Left lung (tissue), 14 donors: Measurements from ENCODE around the gene NENF. TPM values are rescaled to one million over a fixed set of nuclear protein-coding genes. Genes with fewer than 3 reads are reported as not detected.
"Not testable (repeated sequence)": the region's sequence is repeated elsewhere in the genome, so short reads cannot be mapped to it uniquely, and the experiment has no call there.

Experiments used
- ATAC-seq: fragments of 200-7000 bp; cut with Tn5 transposase; one replicate; pipeline ENCODE4 v1.9.1; 2020; ENCODE audit warnings: moderate library complexity
- DNase-seq, 4 donors: peaks; one replicate each; pipeline ENCODE4 v3.0.0-alpha.2; 2013 to 2020
- H3K27ac ChIP-seq, 2 donors: fragments of 200-600 bp; sonication (generic) in 1 of 2; one replicate each; pipeline versions ENCODE4 v1.5.0 to v1.8.0; 2020 to 2021
- H3K27me3 ChIP-seq, 2 donors: fragments of 200-600 bp; sonication (generic) in 1 of 2; one replicate each; pipeline versions ENCODE4 v1.5.0 to v1.8.0; 2020 to 2021
- H3K36me3 ChIP-seq, 2 donors: fragments of 200-600 bp; sonication (generic) in 1 of 2; one replicate each; pipeline versions ENCODE4 v1.5.0 to v1.8.0; 2020 to 2021
- H3K4me1 ChIP-seq, 2 donors: fragments of 200-600 bp; one replicate each; pipeline ENCODE4 v1.8.0; 2021
- H3K4me3 ChIP-seq, 2 donors: fragments of 200-600 bp; sonication (generic) in 1 of 2; one replicate each; pipeline versions ENCODE4 v1.5.0 to v1.8.0; 2020 to 2021; ENCODE audit warnings: mild to moderate bottlenecking in 1 of 2
- H3K9me3 ChIP-seq, 2 donors: fragments of 200-600 bp; sonication (generic) in 1 of 2; one replicate each; pipeline versions ENCODE4 v1.5.0 to v1.8.0; 2020 to 2021
- CTCF ChIP-seq, 2 donors: fragments of 200-600 bp; sonication (generic) in 1 of 2; IDR thresholded peaks; one replicate each; pipeline versions ENCODE4 v1.5.0 to v1.8.0; 2021; ENCODE audit warnings: antibody characterized with exemption in 2 of 2
- intact Hi-C, 2 donors: fragments of 100-400 bp; cut with DNase I; formaldehyde crosslinking; loops; one replicate each; pipeline versions ENCODE4 v1.11.2 to v1.14.2; 2022
- long read RNA-seq, 12 donors: library from polyadenylated mRNA in 2 of 12; unstranded in 2 of 12; transcript quantifications; one replicate each; pipeline ENCODE4 v2.0.0 and lab custom pipeline, GENCODE V29; 2019 to 2026
- polyA plus RNA-seq, 6 donors: library from polyadenylated mRNA; unstranded; fragments of 120-200 nt; gene quantifications; one replicate each; pipeline ENCODE4 v1.2.1, GENCODE V29; 2013; ENCODE audit not compliant: insufficient read length in 6 of 6
- total RNA-seq, 2 donors: library from RNA; stranded (reverse); fragmentation: NEBNext Ultra II Directional; extraction: Animal tissue kit (Norgen Biotek cat#: 25700); gene quantifications; one replicate each; pipeline ENCODE4 v1.2.1, GENCODE V29; 2021
- donor health status: DM: no; HTN: yes; CAD: no.
- donor health status: DM: no; HTN: no; CAD: no.

NENF gene
- total RNA-seq: 10 to 100 TPM; 45.2 to 47.4 TPM
- 10 to 100 TPM; 43.2 to 54.4 (median 48.2) TPM for polyA plus RNA-seq
- long read RNA-seq, donor 1, transcript NENF-204 (3 exons, 845 nt): minor isoform, 30 of 105 reads
- long read RNA-seq, donor 1, transcript NENF-201 (4 exons, 949 nt): major isoform, 75 of 105 reads
- long read RNA-seq, donor 1, partial matches to known transcripts: 0 of 105 reads
- long read RNA-seq, donor 1, other reads (novel, unspliced or antisense): 0 of 105 reads
- long read RNA-seq, donor 2, transcript NENF-204 (3 exons, 845 nt): minor isoform, 15 of 82 reads
- long read RNA-seq, donor 2, transcript NENF-201 (4 exons, 949 nt): major isoform, 56 of 82 reads
- long read RNA-seq, donor 2, partial matches to known transcripts: 5 of 82 reads
- long read RNA-seq, donor 2, other reads (novel, unspliced or antisense): 5 of 82 reads
- long read RNA-seq, donor 3, transcript NENF-204 (3 exons, 845 nt): minor isoform, 19 of 91 reads
- long read RNA-seq, donor 3, transcript NENF-201 (4 exons, 949 nt): major isoform, 70 of 91 reads
- long read RNA-seq, donor 3, partial matches to known transcripts: 0 of 91 reads
- long read RNA-seq, donor 3, other reads (novel, unspliced or antisense): 0 of 91 reads
- long read RNA-seq, donor 4, transcript NENF-201 (4 exons, 949 nt): major isoform, 25 of 28 reads
- long read RNA-seq, donor 4, partial matches to known transcripts: 2 of 28 reads
- long read RNA-seq, donor 4, other reads (novel, unspliced or antisense): 0 of 28 reads
- long read RNA-seq, donor 5, transcript NENF-201 (4 exons, 949 nt): major isoform, 66 of 75 reads
- long read RNA-seq, donor 5, transcript NENF-204 (3 exons, 845 nt): minor isoform, 8 of 75 reads
- long read RNA-seq, donor 5, partial matches to known transcripts: 0 of 75 reads
- long read RNA-seq, donor 5, other reads (novel, unspliced or antisense): 0 of 75 reads
- long read RNA-seq, donor 6, transcript NENF-201 (4 exons, 949 nt): major isoform, 83 of 118 reads
- long read RNA-seq, donor 6, transcript NENF-204 (3 exons, 845 nt): minor isoform, 27 of 118 reads
- long read RNA-seq, donor 6, partial matches to known transcripts: 5 of 118 reads
- long read RNA-seq, donor 6, other reads (novel, unspliced or antisense): 0 of 118 reads
- long read RNA-seq, donor 7, transcript NENF-201 (4 exons, 949 nt): major isoform, 48 of 60 reads
- long read RNA-seq, donor 7, transcript NENF-204 (3 exons, 845 nt): minor isoform, 12 of 60 reads
- long read RNA-seq, donor 7, partial matches to known transcripts: 0 of 60 reads
- long read RNA-seq, donor 7, other reads (novel, unspliced or antisense): 0 of 60 reads
- long read RNA-seq, donor 8, transcript NENF-201 (4 exons, 949 nt): major isoform, 51 of 63 reads
- long read RNA-seq, donor 8, transcript NENF-204 (3 exons, 845 nt): minor isoform, 11 of 63 reads
- long read RNA-seq, donor 8, partial matches to known transcripts: 0 of 63 reads
- long read RNA-seq, donor 8, other reads (novel, unspliced or antisense): 0 of 63 reads
- long read RNA-seq, donor 9: 0 reads
- long read RNA-seq, donor 10, transcript NENF-204 (3 exons, 845 nt): minor isoform, 13 of 132 reads
- long read RNA-seq, donor 10, transcript NENF-201 (4 exons, 949 nt): major isoform, 114 of 132 reads
- long read RNA-seq, donor 10, partial matches to known transcripts: 2 of 132 reads
- long read RNA-seq, donor 10, other reads (novel, unspliced or antisense): 3 of 132 reads
- long read RNA-seq, donor 11, transcript NENF-201 (4 exons, 949 nt): major isoform, 86 of 113 reads
- long read RNA-seq, donor 11, transcript NENF-204 (3 exons, 845 nt): minor isoform, 27 of 113 reads
- long read RNA-seq, donor 11, partial matches to known transcripts: 0 of 113 reads
- long read RNA-seq, donor 11, other reads (novel, unspliced or antisense): 0 of 113 reads
- long read RNA-seq, donor 12, transcript NENF-201 (4 exons, 949 nt): major isoform, 44 of 55 reads
- long read RNA-seq, donor 12, transcript NENF-204 (3 exons, 845 nt): minor isoform, 11 of 55 reads
- long read RNA-seq, donor 12, partial matches to known transcripts: 0 of 55 reads
- long read RNA-seq, donor 12, other reads (novel, unspliced or antisense): 0 of 55 reads

DNA sequence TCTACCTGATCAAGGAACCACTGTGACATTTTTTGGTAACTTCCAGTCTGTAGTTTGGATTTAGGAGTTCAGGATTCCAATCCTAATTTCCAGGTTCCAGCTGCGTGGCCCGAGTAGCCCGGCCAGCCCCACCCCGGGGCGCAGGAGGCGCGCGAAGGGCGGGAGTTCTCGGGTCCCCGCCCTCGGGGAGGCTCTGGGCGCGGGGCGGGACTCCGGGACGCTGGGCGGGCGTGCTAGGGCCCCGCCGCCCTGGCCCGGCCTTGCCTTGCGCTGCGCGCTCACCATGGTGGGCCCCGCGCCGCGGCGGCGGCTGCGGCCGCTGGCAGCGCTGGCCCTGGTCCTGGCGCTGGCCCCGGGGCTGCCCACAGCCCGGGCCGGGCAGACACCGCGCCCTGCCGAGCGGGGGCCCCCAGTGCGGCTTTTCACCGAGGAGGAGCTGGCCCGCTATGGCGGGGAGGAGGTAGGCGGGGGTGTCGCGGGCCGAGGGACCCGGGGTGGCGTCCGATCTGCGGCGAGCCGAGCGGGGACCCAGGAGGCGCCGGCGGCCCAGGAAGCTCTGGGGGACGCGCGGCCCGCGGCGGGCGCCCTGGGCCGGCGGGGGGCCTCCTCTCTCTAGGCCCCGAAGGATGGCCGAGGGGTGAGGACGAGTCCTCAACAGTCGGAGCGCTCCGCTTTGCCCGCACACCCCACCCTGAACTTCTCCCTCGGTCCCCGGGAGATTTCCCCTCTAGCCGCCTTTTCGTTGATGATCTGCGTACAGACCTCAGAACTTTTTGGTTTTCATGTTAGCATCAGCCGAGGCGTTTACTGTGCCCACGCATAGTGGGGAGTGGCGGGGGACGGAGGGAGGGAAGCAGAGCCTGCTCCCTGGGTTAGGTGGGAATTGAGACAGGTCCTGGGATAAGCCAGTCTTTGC lies at the start of gene NENF:
TSS of gene NENF (plus strand) at position 260 of the 916 bp plus-strand sequence. CDS start at position 284, 24 bp downstream.
- Histone ChIP-seq H3K27ac (peak within 1 kb of the TSS; percentile 68 to 69), H3K4me3 (peak within 1 kb of the TSS; percentile 67 to 93), H3K9me3 (no peaks in the 10 kb centered on the region), H3K36me3 (no peaks in the 10 kb centered on the region), H3K27me3 (no peaks in the 10 kb centered on the region), H3K4me1 (peaks cover 0 to 15% of the 10 kb centered on the region in 2 donors)
- peak; percentile 100 for ATAC-seq
- intact Hi-C loops: no loop called here
- DNase-seq: peak; percentile 70 to 96 (median 86)
- TF ChIP-seq CTCF (IDR thresholded peaks at IDR 0.05): no peak

DNA sequence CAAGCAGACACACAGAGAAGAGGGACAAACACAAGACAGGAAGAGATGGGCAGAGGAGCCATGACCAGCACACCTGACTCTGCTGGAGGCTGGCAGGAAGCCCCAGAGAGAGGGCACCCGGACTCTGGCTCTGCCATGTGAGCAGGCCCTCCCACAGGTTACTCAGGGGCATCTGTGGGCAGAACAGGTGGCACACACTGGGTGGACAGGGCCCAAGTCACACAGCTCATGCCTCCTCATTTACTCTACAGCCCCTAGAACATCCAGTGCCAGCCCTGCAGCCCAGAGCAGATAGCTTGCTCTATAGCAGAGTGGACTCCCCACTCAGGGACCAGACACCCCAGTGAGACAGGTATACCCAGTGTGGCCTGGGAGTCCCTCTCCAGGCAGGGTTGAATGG lies 46.7 kb upstream of the NENF start:
- peaks cover 0 to 3% of the 10 kb centered on the region in 2 donors for H3K9me3 ChIP-seq
- no peak overlapping the region for H3K4me3 ChIP-seq
- intact Hi-C loops: no loop called here
- H3K36me3 ChIP-seq: peaks cover 0 to 48% of the 10 kb centered on the region in 2 donors
- DNase-seq: peak in 1 of 4 donors; percentile 20
- TF ChIP-seq CTCF (IDR thresholded peaks at IDR 0.05): no peak
- no peaks in the 10 kb centered on the region for H3K27me3 ChIP-seq
- H3K27ac ChIP-seq: no peak overlapping the region
- no peaks in the 10 kb centered on the region for H3K4me1 ChIP-seq
- no peak for ATAC-seq

GRCh38 chr1:212388985-212389716 lies 43.6 kb upstream of the NENF start:
- ATAC-seq (no peak), DNase-seq (no peak)
- no peaks in the 10 kb centered on the region for H3K27me3 ChIP-seq
- no peaks in the 10 kb centered on the region for H3K4me1 ChIP-seq
- intact Hi-C loops: no loop called here
- peaks cover 0 to 30% of the 10 kb centered on the region in 2 donors for H3K36me3 ChIP-seq
- TF ChIP-seq CTCF (IDR thresholded peaks at IDR 0.05): no peak
- H3K27ac ChIP-seq: no peak overlapping the region
- peaks cover 0 to 3% of the 10 kb centered on the region in 2 donors for H3K9me3 ChIP-seq
- H3K4me3 ChIP-seq: no peak overlapping the region

DNA sequence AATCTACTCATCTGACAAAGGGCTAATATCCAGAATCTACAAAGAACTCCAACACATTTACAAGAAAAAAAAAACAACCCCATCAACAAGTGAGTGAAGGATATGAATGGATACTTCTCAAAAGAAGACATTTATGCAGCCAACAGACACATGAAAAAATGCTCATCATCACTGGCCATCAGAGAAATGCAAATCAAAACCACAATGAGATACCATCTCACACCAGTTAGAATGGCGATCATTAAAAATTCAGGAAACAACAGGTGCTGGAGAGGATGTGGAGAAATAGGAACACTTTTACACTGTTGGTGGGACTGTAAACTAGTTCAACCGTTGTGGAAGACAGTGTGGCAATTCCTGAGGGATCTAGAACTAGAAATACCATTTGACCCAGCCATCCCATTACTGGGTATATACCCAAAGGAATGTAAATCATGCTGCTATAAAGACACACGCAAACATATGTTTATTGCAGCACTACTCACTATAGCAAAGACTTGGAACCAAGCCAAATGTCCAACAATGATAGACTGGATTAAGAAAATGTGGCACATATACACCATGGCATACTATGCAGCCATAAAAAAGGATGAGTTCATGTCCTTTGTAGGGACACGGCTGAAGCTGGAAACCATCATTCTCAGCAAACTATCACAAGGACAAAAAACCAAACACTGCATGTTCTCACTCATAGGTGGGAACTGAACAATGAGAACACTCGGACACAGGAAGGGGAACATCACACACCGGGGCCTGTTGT lies 36.9 kb upstream of the NENF start:
- H3K36me3 ChIP-seq, DNase-seq, H3K27ac ChIP-seq, intact Hi-C loops, ATAC-seq, H3K27me3 ChIP-seq, H3K4me3 ChIP-seq, H3K4me1 ChIP-seq: not testable (repeated sequence)
- peaks cover 0 to 27% of the 10 kb centered on the region in 2 donors for H3K9me3 ChIP-seq
